DND-41 (cell line): Measurements from ENCODE around the gene OSBPL8.
"Not testable (repeated sequence)": the region's sequence is repeated elsewhere in the genome, so short reads cannot be mapped to it uniquely, and the experiment has no call there.

Source experiments
- ATAC-seq: fragments of 200-7000 bp; cut with Tn5 transposase; 3 replicates; pipeline ENCODE4 v1.9.1; 2021; ENCODE audit warnings: low read depth; ENCODE audit not compliant: insufficient read depth
- DNase-seq: peaks from one replicate; pipeline ENCODE4 v3.0.0-alpha.2; 2020
- H2AFZ ChIP-seq: 2 replicates; pipeline ENCODE4 v1.6.0; 2012; ENCODE audit warnings: low read depth, low read length
- H3K27ac ChIP-seq: 2 replicates; pipeline ENCODE4 v1.5.1; 2012; ENCODE audit warnings: low read length, inconsistent platforms
- H3K27me3 ChIP-seq: fragments of 200-600 bp; sonication (generic); 2 replicates; pipeline ENCODE4 v1.6.0; 2012; ENCODE audit warnings: low read length, mild to moderate bottlenecking, inconsistent platforms; ENCODE audit not compliant: insufficient read depth, poor library complexity
- H3K36me3 ChIP-seq: 2 replicates; pipeline ENCODE4 v1.5.1; 2012; ENCODE audit warnings: low read length, inconsistent platforms; ENCODE audit not compliant: insufficient read depth
- H3K4me1 ChIP-seq: 2 replicates; pipeline ENCODE4 v1.5.1; 2012; ENCODE audit warnings: mild to moderate bottlenecking, low read length; ENCODE audit not compliant: insufficient read depth
- H3K4me2 ChIP-seq: 2 replicates; pipeline ENCODE4 v1.6.0; 2012; ENCODE audit warnings: mild to moderate bottlenecking, moderate library complexity, low read length, inconsistent platforms; ENCODE audit not compliant: insufficient read depth
- H3K4me3 ChIP-seq, 2 experiments: fragments of 200-600 bp in 1 of 2; shearing (Covaris generic) in 1 of 2; 2 replicates each; pipeline ENCODE4 v1.5.1; 2012 to 2016; ENCODE audit warnings: inconsistent platforms in 2 of 2, low read length in 2 of 2, mild to moderate bottlenecking in 2 of 2, low read depth in 1 of 2, moderate library complexity in 1 of 2
- H3K79me2 ChIP-seq: 2 replicates; pipeline ENCODE4 v1.6.0; 2012; ENCODE audit warnings: low read length, inconsistent platforms; ENCODE audit not compliant: insufficient read depth
- H3K9ac ChIP-seq: 2 replicates; pipeline ENCODE4 v1.6.0; 2012; ENCODE audit warnings: low read depth, mild to moderate bottlenecking, inconsistent platforms, low read length, moderate library complexity
- H3K9me3 ChIP-seq: 2 replicates; pipeline ENCODE4 v1.5.1; 2012; ENCODE audit warnings: low read length, moderate library complexity, mild to moderate bottlenecking, inconsistent platforms; ENCODE audit not compliant: insufficient read depth, severe bottlenecking
- H4K20me1 ChIP-seq: 2 replicates; pipeline ENCODE4 v1.6.0; 2012; ENCODE audit warnings: low read length; ENCODE audit not compliant: insufficient read depth
- CTCF ChIP-seq: IDR thresholded peaks from 2 replicates; pipeline ENCODE4 v1.5.1; 2012; ENCODE audit warnings: borderline replicate concordance, low read length, moderate library complexity, mild to moderate bottlenecking; ENCODE audit not compliant: poor library complexity, severe bottlenecking; ENCODE audit errors: extremely low read depth
- EZH2 ChIP-seq: IDR thresholded peaks from 3 replicates; pipeline ENCODE4 v1.6.1; 2012; ENCODE audit warnings: borderline replicate concordance, low read depth, mild to moderate bottlenecking, moderate library complexity, low read length, inconsistent platforms; ENCODE audit not compliant: severe bottlenecking

The OSBPL8 gene

GRCh38 chr12:76486011-76486410, 73.6 kb downstream of the OSBPL8 start:
- no peaks in the 10 kb centered on the region for H3K4me1 ChIP-seq
- H3K9ac ChIP-seq = no peak overlapping the region
- H3K4me2 ChIP-seq = no peak overlapping the region
- no peaks in the 10 kb centered on the region for H3K27me3 ChIP-seq
- H3K79me2 ChIP-seq = peaks cover 14% of the 10 kb centered on the region; the same call in 1 of the 2 replicates
- ATAC-seq = no peak
- no peak overlapping the region for H2AFZ ChIP-seq
- H3K27ac ChIP-seq = no peak overlapping the region
- peaks cover 5% of the 10 kb centered on the region for H3K9me3 ChIP-seq
- H3K36me3 ChIP-seq = peaks cover 15% of the 10 kb centered on the region
- no peak overlapping the region for H3K4me3 ChIP-seq
- TF ChIP-seq EZH2 (no peak), CTCF (no peak)
- DNase-seq = no peak
- no peaks in the 10 kb centered on the region; the same call in 1 of the 2 replicates for H4K20me1 ChIP-seq

- TF ChIP-seq EZH2 = no peak
- TF ChIP-seq CTCF = no peak
- ATAC-seq (no peak), DNase-seq (no peak)
- no peaks in the 10 kb centered on the region for H3K4me1 ChIP-seq
- H3K9ac ChIP-seq = no peak overlapping the region
- H3K27ac ChIP-seq = no peak overlapping the region
- no peaks in the 10 kb centered on the region for H3K9me3 ChIP-seq
- no peak overlapping the region for H3K4me2 ChIP-seq
- H3K36me3 ChIP-seq = peaks cover 5% of the 10 kb centered on the region
- H3K27me3 ChIP-seq = no peaks in the 10 kb centered on the region
- peaks cover 20% of the 10 kb centered on the region for H3K79me2 ChIP-seq
- H2AFZ ChIP-seq = no peak overlapping the region
- no peaks in the 10 kb centered on the region for H4K20me1 ChIP-seq
- H3K4me3 ChIP-seq = no peak overlapping the region
Observed at GRCh38 chr12:76480796-76481195, 78.8 kb downstream of the OSBPL8 start.

- TF ChIP-seq EZH2 (no peak), CTCF (no peak)
- Histone ChIP-seq H2AFZ (no peak overlapping the region), H3K4me3 (no peak overlapping the region), H3K9me3 (no peaks in the 10 kb centered on the region), H3K4me1 (no peaks in the 10 kb centered on the region), H3K27ac (no peak overlapping the region), H3K27me3 (no peaks in the 10 kb centered on the region), H3K4me2 (no peak overlapping the region), H3K9ac (no peak overlapping the region), H3K36me3 (peaks cover 5% of the 10 kb centered on the region), H3K79me2 (peaks cover 33% of the 10 kb centered on the region), H4K20me1 (no peaks in the 10 kb centered on the region)
- ATAC-seq = no peak
- DNase-seq = no peak
Observed at GRCh38 chr12:76478045-76478444, 81.5 kb downstream of the OSBPL8 start.

GRCh38 chr12:76472862-76473261, 86.7 kb downstream of the OSBPL8 start:
- H3K79me2 ChIP-seq = peaks cover 49% of the 10 kb centered on the region
- not testable (repeated sequence) for H2AFZ ChIP-seq, H3K4me2 ChIP-seq, H3K27ac ChIP-seq, H3K27me3 ChIP-seq, H3K4me3 ChIP-seq, H3K9me3 ChIP-seq, H3K4me1 ChIP-seq, ATAC-seq, H4K20me1 ChIP-seq, H3K9ac ChIP-seq, H3K36me3 ChIP-seq
- DNase-seq = peak; percentile 11
- TF ChIP-seq CTCF = peak; percentile 7
